Daoy (cell line): Measurements from ENCODE around the gene SBNO2. TPM values are rescaled to one million over a fixed set of nuclear protein-coding genes. Genes with fewer than 3 reads are reported as not detected.
A peak's percentile ranks its signal among the peaks of the same experiment; 100 is the strongest.

Experiments used
- DNase-seq: peaks from one replicate; pipeline ENCODE4 v3.0.0-alpha.2; 2015; ENCODE audit warnings: low read depth
- total RNA-seq: library from RNA; depleted of rRNA; stranded (reverse); fragments of >200 nt; shearing (Covaris generic); gene quantifications from 2 replicates; pipeline ENCODE4 v1.2.3, GENCODE V29; 2014

Gene SBNO2
- total RNA-seq, 1 experiment from 2014 or later: 37.7 TPM

GRCh38 chr19:1089891-1090290 lies 84.2 kb downstream of the SBNO2 start:
- DNase-seq: no peak

- DNase-seq: no peak
Observed at GRCh38 chr19:1089126-1089771, 84.8 kb downstream of the SBNO2 start.

- no peak for DNase-seq
Observed at GRCh38 chr19:1088416-1089010, 85.6 kb downstream of the SBNO2 start.

GRCh38 chr19:1087813-1088415 lies 86.2 kb downstream of the SBNO2 start:
- DNase-seq: no peak

GRCh38 chr19:1086613-1087012 lies 87.5 kb downstream of the SBNO2 start:
- no peak for DNase-seq

GRCh38 chr19:1085676-1086442 lies 88.2 kb downstream of the SBNO2 start:
- no peak for DNase-seq

GRCh38 chr19:1085053-1085658 lies 88.9 kb downstream of the SBNO2 start:
- DNase-seq: no peak

- DNase-seq: no peak
Observed at GRCh38 chr19:1084024-1084868, 89.8 kb downstream of the SBNO2 start.

- no peak for DNase-seq
Observed at GRCh38 chr19:1082928-1083816, 90.9 kb downstream of the SBNO2 start.

- peak; percentile 73 for DNase-seq
Observed at GRCh38 chr19:1082165-1082927, 91.7 kb downstream of the SBNO2 start.

GRCh38 chr19:1081301-1082164 lies 92.5 kb downstream of the SBNO2 start:
- DNase-seq: no peak

- DNase-seq: no peak
Observed at GRCh38 chr19:1080360-1081161, 93.5 kb downstream of the SBNO2 start.

GRCh38 chr19:1079566-1080111 lies 94.4 kb downstream of the SBNO2 start:
- no peak for DNase-seq

- peak; percentile 56 for DNase-seq
Observed at GRCh38 chr19:1076951-1077350, 97.1 kb downstream of the SBNO2 start.

GRCh38 chr19:1076046-1076386 lies 98.1 kb downstream of the SBNO2 start:
- DNase-seq: no peak

- peak; percentile 91 for DNase-seq
Observed at GRCh38 chr19:1074544-1075283, 99.4 kb downstream of the SBNO2 start.
